Fibroblast of lung (primary cell): ENCODE results near the gene GRIK4.

ENCODE experiments used
- CTCF ChIP-seq, 2 donors: IDR thresholded peaks in 1 of 2; conservative IDR thresholded peaks in 1 of 2; 1 replicate in 1 of 2; 2 replicates in 1 of 2; pipeline ENCODE4 v1.5.1; 2011 to 2012; ENCODE audit warnings: low read length in 2 of 2, control low read depth in 1 of 2, inconsistent platforms in 1 of 2, low read depth in 1 of 2, mild to moderate bottlenecking in 1 of 2
- EZH2 ChIP-seq: IDR thresholded peaks from 2 replicates; pipeline ENCODE4 v1.5.1; 2012; ENCODE audit warnings: low read length, control low read depth, mild to moderate bottlenecking; ENCODE audit errors: missing control alignments

DNA sequence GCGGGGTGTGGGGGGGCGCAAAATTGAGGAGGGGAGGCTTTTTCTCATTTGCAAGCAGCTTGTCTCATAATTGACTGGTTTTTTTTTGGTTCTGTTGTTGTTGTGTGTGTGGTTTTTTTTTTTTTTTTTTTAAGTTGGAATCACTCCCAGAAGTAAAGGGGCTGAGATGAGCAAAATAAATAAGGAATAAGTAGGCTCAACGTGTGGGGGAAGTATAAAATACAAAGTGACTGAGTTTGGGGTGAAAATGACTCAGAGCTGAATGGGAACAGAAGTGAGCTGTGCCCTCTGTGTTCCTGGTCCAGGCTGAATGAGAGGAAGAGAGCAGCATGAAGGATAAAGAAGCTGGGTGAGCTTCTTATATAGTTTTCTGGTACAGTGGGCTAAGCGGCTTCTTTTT is 90.0 kb downstream of the GRIK4 start:
- TF ChIP-seq CTCF (conservative IDR thresholded peaks at IDR 0.05 in 1 of 2, IDR thresholded peaks at IDR 0.05 in 1 of 2; ENCODE audit: low read depth in 1 of 2, low read length in 2 of 2) (no peak), EZH2 (no peak)
